Dendritic cell treated with granulocyte-macrophage colony-stimulating factor and Interleukin-4, amounts not matched to agents 40 ng/mL and 50 ng/mL, for 4 days (primary cell): ENCODE data around the gene KCNA3.

Experiments
- H3K27ac Mint-ChIP-seq: one replicate; pipeline ENCODE4 v1.8.0; 2022; ENCODE audit warnings: mild to moderate bottlenecking, mixed read lengths
- H3K27me3 Mint-ChIP-seq: one replicate; pipeline ENCODE4 v1.8.0; 2022; ENCODE audit warnings: mild to moderate bottlenecking, mixed read lengths
- H3K36me3 Mint-ChIP-seq: one replicate; pipeline ENCODE4 v1.8.0; 2022; ENCODE audit warnings: low read depth, mixed read lengths
- H3K4me1 Mint-ChIP-seq: one replicate; pipeline ENCODE4 v1.8.0; 2022; ENCODE audit warnings: low read depth, mixed read lengths
- H3K4me3 Mint-ChIP-seq: one replicate; pipeline ENCODE4 v1.8.0; 2022; ENCODE audit warnings: mild to moderate bottlenecking, moderate library complexity, mixed read lengths
- H3K9me3 Mint-ChIP-seq: one replicate; pipeline ENCODE4 v1.8.0; 2022; ENCODE audit warnings: mixed read lengths
- intact Hi-C: fragments of 100-400 bp; cut with micrococcal nuclease; formaldehyde crosslinking; loops from one replicate; pipeline ENCODE4 v1.15.0; 2022

The KCNA3 gene

GRCh38 chr1:110674337-110675059 is at the start of gene KCNA3:
TSS of gene KCNA3 (minus strand) at chr1:110674940. CDS start at chr1:110674809, 131 bp downstream.
- intact Hi-C loops = no loop called here
- peaks cover 41% of the 10 kb centered on the region for H3K4me1 Mint-ChIP-seq
- no peaks in the 10 kb centered on the region for H3K36me3 Mint-ChIP-seq
- peaks cover 22% of the 10 kb centered on the region for H3K27me3 Mint-ChIP-seq
- peak within 1 kb of the TSS; percentile 75 for H3K4me3 Mint-ChIP-seq
- H3K27ac Mint-ChIP-seq = peak within 1 kb of the TSS; percentile 62
- H3K9me3 Mint-ChIP-seq = no peaks in the 10 kb centered on the region

- intact Hi-C loops = no loop called here
- H3K27ac Mint-ChIP-seq = no peak overlapping the region
These were observed 48.1 kb upstream of the KCNA3 start for GRCh38 chr1:110722807-110723206.

GRCh38 chr1:110719908-110720307 is 45.2 kb upstream of the KCNA3 start:
- no peaks in the 10 kb centered on the region for H3K9me3 Mint-ChIP-seq
- no peaks in the 10 kb centered on the region for H3K36me3 Mint-ChIP-seq
- H3K4me3 Mint-ChIP-seq = no peak overlapping the region
- peaks cover 12% of the 10 kb centered on the region for H3K27me3 Mint-ChIP-seq
- H3K27ac Mint-ChIP-seq = no peak overlapping the region
- H3K4me1 Mint-ChIP-seq = no peaks in the 10 kb centered on the region
- intact Hi-C loops = no loop called here

More at GRCh38 chr1:110722807-110723206, 48.1 kb upstream of the KCNA3 start:
- H3K4me3 Mint-ChIP-seq = no peak overlapping the region
- peaks cover 23% of the 10 kb centered on the region for H3K27me3 Mint-ChIP-seq
- no peaks in the 10 kb centered on the region for H3K9me3 Mint-ChIP-seq
- peaks cover 12% of the 10 kb centered on the region for H3K4me1 Mint-ChIP-seq
- H3K36me3 Mint-ChIP-seq = no peaks in the 10 kb centered on the region

- Mint-ChIP-seq H3K9me3 (no peaks in the 10 kb centered on the region), H3K36me3 (no peaks in the 10 kb centered on the region), H3K4me1 (no peaks in the 10 kb centered on the region), H3K4me3 (no peak overlapping the region), H3K27me3 (peaks cover 10% of the 10 kb centered on the region), H3K27ac (no peak overlapping the region)
- intact Hi-C loops = no loop called here
These were observed 43.7 kb upstream of the KCNA3 start for GRCh38 chr1:110718452-110718851.

GRCh38 chr1:110717179-110717578 is 42.4 kb upstream of the KCNA3 start:
- no peak overlapping the region for H3K4me3 Mint-ChIP-seq
- no peaks in the 10 kb centered on the region for H3K4me1 Mint-ChIP-seq
- no peak overlapping the region for H3K27ac Mint-ChIP-seq
- intact Hi-C loops = no loop called here
- no peaks in the 10 kb centered on the region for H3K36me3 Mint-ChIP-seq
- H3K27me3 Mint-ChIP-seq = peaks cover 10% of the 10 kb centered on the region
- no peaks in the 10 kb centered on the region for H3K9me3 Mint-ChIP-seq

- H3K4me1 Mint-ChIP-seq = no peaks in the 10 kb centered on the region
- H3K27ac Mint-ChIP-seq = no peak overlapping the region
- no peak overlapping the region for H3K4me3 Mint-ChIP-seq
- no peaks in the 10 kb centered on the region for H3K9me3 Mint-ChIP-seq
- intact Hi-C loops = no loop called here
- peaks cover 10% of the 10 kb centered on the region for H3K27me3 Mint-ChIP-seq
- H3K36me3 Mint-ChIP-seq = no peaks in the 10 kb centered on the region
These were observed 39.7 kb upstream of the KCNA3 start for GRCh38 chr1:110714374-110714995.

GRCh38 chr1:110713221-110713620 is 38.5 kb upstream of the KCNA3 start:
- Mint-ChIP-seq H3K4me3 (no peak overlapping the region), H3K9me3 (no peaks in the 10 kb centered on the region), H3K4me1 (peaks cover 8% of the 10 kb centered on the region), H3K36me3 (no peaks in the 10 kb centered on the region), H3K27ac (no peak overlapping the region), H3K27me3 (peaks cover 4% of the 10 kb centered on the region)
- intact Hi-C loops = no loop called here

GRCh38 chr1:110710314-110710713 is 35.6 kb upstream of the KCNA3 start:
- no peak overlapping the region for H3K27ac Mint-ChIP-seq
- no peak overlapping the region for H3K4me3 Mint-ChIP-seq
- no peaks in the 10 kb centered on the region for H3K36me3 Mint-ChIP-seq
- peaks cover 3% of the 10 kb centered on the region for H3K9me3 Mint-ChIP-seq
- intact Hi-C loops = no loop called here
- peaks cover 19% of the 10 kb centered on the region for H3K4me1 Mint-ChIP-seq
- no peaks in the 10 kb centered on the region for H3K27me3 Mint-ChIP-seq

- Mint-ChIP-seq H3K36me3 (no peaks in the 10 kb centered on the region), H3K4me3 (no peak overlapping the region), H3K9me3 (peaks cover 9% of the 10 kb centered on the region), H3K27ac (no peak overlapping the region), H3K4me1 (peaks cover 19% of the 10 kb centered on the region), H3K27me3 (no peaks in the 10 kb centered on the region)
- intact Hi-C loops = no loop called here
These were observed 34.3 kb upstream of the KCNA3 start for GRCh38 chr1:110708974-110709440.

- Mint-ChIP-seq H3K36me3 (no peaks in the 10 kb centered on the region), H3K9me3 (peaks cover 9% of the 10 kb centered on the region), H3K27me3 (no peaks in the 10 kb centered on the region), H3K4me3 (no peak overlapping the region), H3K27ac (no peak overlapping the region), H3K4me1 (peaks cover 19% of the 10 kb centered on the region)
- intact Hi-C loops = no loop called here
These were observed 32.5 kb upstream of the KCNA3 start for GRCh38 chr1:110707232-110707631.

- intact Hi-C loops = no loop called here
- H3K4me3 Mint-ChIP-seq = no peak overlapping the region
- H3K27me3 Mint-ChIP-seq = no peaks in the 10 kb centered on the region
These were observed 31.9 kb upstream of the KCNA3 start for GRCh38 chr1:110706621-110707020.

GRCh38 chr1:110702260-110702659 is 27.5 kb upstream of the KCNA3 start:
- intact Hi-C loops = no loop called here
- H3K36me3 Mint-ChIP-seq = no peaks in the 10 kb centered on the region
- H3K4me1 Mint-ChIP-seq = peaks cover 6% of the 10 kb centered on the region
- H3K4me3 Mint-ChIP-seq = no peak overlapping the region
- H3K9me3 Mint-ChIP-seq = peaks cover 9% of the 10 kb centered on the region
- H3K27me3 Mint-ChIP-seq = no peaks in the 10 kb centered on the region
- H3K27ac Mint-ChIP-seq = no peak overlapping the region

More at GRCh38 chr1:110706621-110707020, 31.9 kb upstream of the KCNA3 start:
- H3K36me3 Mint-ChIP-seq = no peaks in the 10 kb centered on the region
- no peak overlapping the region for H3K27ac Mint-ChIP-seq
- H3K4me1 Mint-ChIP-seq = peaks cover 19% of the 10 kb centered on the region
- H3K9me3 Mint-ChIP-seq = peaks cover 9% of the 10 kb centered on the region

GRCh38 chr1:110700767-110701166 is 26.0 kb upstream of the KCNA3 start:
- no peak overlapping the region for H3K4me3 Mint-ChIP-seq
- H3K9me3 Mint-ChIP-seq = peaks cover 9% of the 10 kb centered on the region
- H3K36me3 Mint-ChIP-seq = no peaks in the 10 kb centered on the region
- no peak overlapping the region for H3K27ac Mint-ChIP-seq
- no peaks in the 10 kb centered on the region for H3K27me3 Mint-ChIP-seq
- H3K4me1 Mint-ChIP-seq = no peaks in the 10 kb centered on the region
- intact Hi-C loops = no loop called here

GRCh38 chr1:110697606-110698005 is 22.9 kb upstream of the KCNA3 start:
- no peaks in the 10 kb centered on the region for H3K4me1 Mint-ChIP-seq
- intact Hi-C loops = no loop called here
- H3K36me3 Mint-ChIP-seq = no peaks in the 10 kb centered on the region
- H3K4me3 Mint-ChIP-seq = no peak overlapping the region
- no peak overlapping the region for H3K27ac Mint-ChIP-seq
- no peaks in the 10 kb centered on the region for H3K27me3 Mint-ChIP-seq
- no peaks in the 10 kb centered on the region for H3K9me3 Mint-ChIP-seq
